ENCODE results near the gene CTIF. TPM values are rescaled to one million over a fixed set of nuclear protein-coding genes. Genes with fewer than 3 reads are reported as not detected.

The CTIF gene
- total RNA-seq, 1 donor from 2014 or later, result 67.9 TPM

DNA sequence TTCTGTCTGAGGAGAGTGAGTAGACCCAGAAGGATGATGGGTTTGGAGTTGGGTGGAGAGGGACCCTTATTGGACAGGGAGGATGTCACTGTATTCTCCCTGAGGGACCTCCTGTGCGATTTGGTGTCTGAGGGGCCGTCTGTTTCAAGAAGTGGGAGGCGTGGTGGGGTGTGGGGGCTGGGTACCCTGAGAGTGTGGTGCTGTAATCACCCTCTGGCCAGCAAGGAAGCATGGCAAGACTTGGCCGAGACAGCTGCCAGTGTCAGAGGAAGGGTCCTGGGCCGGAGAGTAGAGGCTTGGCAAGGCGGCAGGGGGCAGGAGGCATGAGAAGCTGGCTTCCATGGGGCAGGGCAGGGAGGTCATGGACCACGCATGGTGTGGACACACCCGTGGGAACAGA, 43.1 kb downstream of the CTIF start:
- H3K4me1 Mint-ChIP-seq, result peaks cover 22% of the 10 kb centered on the region
- no peak for DNase-seq (ENCODE audit: low spot score in 2 of 2, unreplicated experiment in 2 of 2)

DNA sequence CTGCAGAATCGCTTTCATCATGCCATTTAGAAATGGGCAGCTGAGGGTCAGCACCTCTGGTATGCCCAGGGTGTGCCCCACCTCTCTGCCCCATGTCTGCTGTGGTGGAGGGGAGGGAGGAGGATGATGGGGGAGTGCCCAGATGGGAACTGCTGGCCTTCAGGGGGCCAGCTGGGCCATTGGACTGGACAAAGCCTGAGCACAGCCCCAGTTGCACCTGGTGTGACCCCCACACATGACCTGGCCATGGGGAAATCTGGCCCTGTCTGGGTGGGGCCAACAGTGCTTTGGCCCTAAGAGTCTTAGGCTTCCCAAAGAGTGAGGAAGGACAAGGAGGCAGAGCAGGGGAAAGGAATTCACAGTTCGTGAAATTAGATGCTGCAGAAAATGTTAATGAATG, 44.1 kb downstream of the CTIF start:
- TF ChIP-seq, protein P1, sequence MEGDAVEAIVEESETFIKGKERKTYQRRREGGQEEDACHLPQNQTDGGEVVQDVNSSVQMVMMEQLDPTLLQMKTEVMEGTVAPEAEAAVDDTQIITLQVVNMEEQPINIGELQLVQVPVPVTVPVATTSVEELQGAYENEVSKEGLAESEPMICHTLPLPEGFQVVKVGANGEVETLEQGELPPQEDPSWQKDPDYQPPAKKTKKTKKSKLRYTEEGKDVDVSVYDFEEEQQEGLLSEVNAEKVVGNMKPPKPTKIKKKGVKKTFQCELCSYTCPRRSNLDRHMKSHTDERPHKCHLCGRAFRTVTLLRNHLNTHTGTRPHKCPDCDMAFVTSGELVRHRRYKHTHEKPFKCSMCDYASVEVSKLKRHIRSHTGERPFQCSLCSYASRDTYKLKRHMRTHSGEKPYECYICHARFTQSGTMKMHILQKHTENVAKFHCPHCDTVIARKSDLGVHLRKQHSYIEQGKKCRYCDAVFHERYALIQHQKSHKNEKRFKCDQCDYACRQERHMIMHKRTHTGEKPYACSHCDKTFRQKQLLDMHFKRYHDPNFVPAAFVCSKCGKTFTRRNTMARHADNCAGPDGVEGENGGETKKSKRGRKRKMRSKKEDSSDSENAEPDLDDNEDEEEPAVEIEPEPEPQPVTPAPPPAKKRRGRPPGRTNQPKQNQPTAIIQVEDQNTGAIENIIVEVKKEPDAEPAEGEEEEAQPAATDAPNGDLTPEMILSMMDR (IDR thresholded peaks at IDR 0.05; ENCODE audit: unreplicated experiment), result no peak
- peaks cover 7% of the 10 kb centered on the region for H3K36me3 Mint-ChIP-seq
- H3K27me3 Mint-ChIP-seq (ENCODE audit: low read depth), result no peaks in the 10 kb centered on the region
- no peak overlapping the region for H3K27ac Mint-ChIP-seq
- H3K4me3 Mint-ChIP-seq, result no peak overlapping the region
- no peak for DNase-seq (ENCODE audit: low spot score in 2 of 2, unreplicated experiment in 2 of 2)
- H3K9me3 Mint-ChIP-seq, result peaks cover 7% of the 10 kb centered on the region
- peaks cover 22% of the 10 kb centered on the region for H3K4me1 Mint-ChIP-seq

More for the DNA sequence above, 43.1 kb downstream of the CTIF start:
- no peaks in the 10 kb centered on the region for H3K27me3 Mint-ChIP-seq (ENCODE audit: low read depth)
- H3K4me3 Mint-ChIP-seq, result no peak overlapping the region
- no peak overlapping the region for H3K27ac Mint-ChIP-seq
- TF ChIP-seq, protein P1 (IDR thresholded peaks at IDR 0.05; ENCODE audit: unreplicated experiment), result no peak
- H3K9me3 Mint-ChIP-seq, result peaks cover 8% of the 10 kb centered on the region
- peaks cover 10% of the 10 kb centered on the region for H3K36me3 Mint-ChIP-seq

DNA sequence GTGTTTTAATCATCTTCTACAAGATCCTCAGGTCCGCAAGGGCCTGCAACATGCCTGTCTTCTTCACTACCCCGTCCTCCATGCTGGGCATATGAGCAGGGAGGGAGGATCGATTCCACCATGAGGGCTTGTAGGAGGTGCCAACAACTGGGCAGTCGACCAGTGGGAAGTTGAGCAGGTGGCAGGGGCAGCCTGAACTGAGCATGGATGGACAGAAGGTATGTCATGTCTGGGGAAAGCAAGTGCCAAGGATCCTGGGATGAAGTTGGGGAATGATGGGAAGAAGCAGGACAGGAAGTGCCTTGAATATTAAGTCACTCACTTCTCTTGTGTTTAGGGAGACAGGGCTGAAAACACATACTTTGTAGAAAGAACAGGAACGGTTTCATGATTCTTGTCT, 44.7 kb downstream of the CTIF start:
- H3K27ac Mint-ChIP-seq, result no peak overlapping the region
- TF ChIP-seq, protein P1 (IDR thresholded peaks at IDR 0.05; ENCODE audit: unreplicated experiment), result no peak
- H3K4me3 Mint-ChIP-seq, result no peak overlapping the region
- H3K9me3 Mint-ChIP-seq, result peaks cover 3% of the 10 kb centered on the region
- H3K4me1 Mint-ChIP-seq, result peaks cover 22% of the 10 kb centered on the region
- no peaks in the 10 kb centered on the region for H3K27me3 Mint-ChIP-seq (ENCODE audit: low read depth)
- DNase-seq (ENCODE audit: low spot score in 2 of 2, unreplicated experiment in 2 of 2), result no peak
- H3K36me3 Mint-ChIP-seq, result peaks cover 3% of the 10 kb centered on the region

DNA sequence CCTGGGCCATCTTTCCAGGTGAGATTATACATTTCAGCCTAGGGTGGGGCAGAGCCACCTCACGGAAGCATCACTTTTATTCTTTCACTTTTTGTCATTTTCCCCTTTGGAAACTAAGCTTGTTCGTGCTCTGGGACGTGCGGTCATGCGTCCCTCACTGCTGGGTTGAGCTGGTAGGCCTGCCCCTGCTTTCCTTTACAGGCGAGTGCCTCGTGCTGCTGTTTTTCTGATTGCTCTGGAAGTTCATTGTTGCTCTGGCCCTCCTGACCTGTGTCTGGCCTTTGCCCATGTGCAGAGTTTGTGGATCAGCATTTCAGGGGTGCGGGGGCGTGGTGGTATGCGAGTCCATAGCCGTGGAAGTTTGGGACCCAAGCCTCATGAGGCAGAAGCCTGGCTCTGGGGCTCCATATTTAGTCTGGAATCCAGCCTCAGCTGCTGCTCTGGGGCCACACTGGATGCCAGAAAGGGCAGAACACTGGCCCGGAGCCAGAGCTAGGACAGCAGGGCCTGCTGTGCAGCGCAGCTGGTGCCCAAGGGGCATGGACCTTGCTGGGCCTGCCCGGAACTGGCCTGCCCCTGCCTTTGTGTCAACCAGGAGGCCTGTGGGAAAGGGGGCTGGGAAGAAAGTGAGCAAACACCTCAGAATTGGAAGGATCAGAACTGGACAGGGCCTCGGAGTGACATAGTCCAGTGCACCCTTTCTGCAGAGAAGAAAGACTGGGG, 51.1 kb downstream of the CTIF start:
- no peak overlapping the region for H3K27ac Mint-ChIP-seq
- TF ChIP-seq, protein P1 (IDR thresholded peaks at IDR 0.05; ENCODE audit: unreplicated experiment), result no peak
- H3K9me3 Mint-ChIP-seq, result no peaks in the 10 kb centered on the region
- DNase-seq (ENCODE audit: low spot score in 2 of 2, unreplicated experiment in 2 of 2), result no peak
- H3K4me3 Mint-ChIP-seq, result no peak overlapping the region
- no peaks in the 10 kb centered on the region for H3K27me3 Mint-ChIP-seq (ENCODE audit: low read depth)
- peaks cover 11% of the 10 kb centered on the region for H3K4me1 Mint-ChIP-seq
- no peaks in the 10 kb centered on the region for H3K36me3 Mint-ChIP-seq

DNA sequence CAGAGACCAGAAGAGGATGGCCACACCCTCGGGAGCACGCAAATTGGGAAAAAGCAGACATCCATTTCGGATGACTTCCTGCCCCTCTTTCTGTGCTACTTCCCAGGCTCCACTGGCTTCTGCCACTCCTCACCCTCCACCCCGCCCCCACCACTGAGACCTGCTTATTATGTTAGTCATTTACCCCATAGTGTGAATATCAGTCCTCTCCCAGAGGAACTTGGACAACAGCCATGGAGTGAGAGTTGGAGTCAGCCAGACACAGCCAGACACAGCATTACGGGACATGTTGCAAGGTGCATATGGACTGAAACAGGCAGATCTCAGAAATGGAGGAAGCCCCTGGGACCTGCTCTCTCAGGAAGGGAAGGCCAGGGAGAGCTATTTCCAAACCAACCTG, 51.8 kb downstream of the CTIF start:
- TF ChIP-seq, protein P1 (IDR thresholded peaks at IDR 0.05; ENCODE audit: unreplicated experiment), result no peak
- Mint-ChIP-seq H3K4me1 (peaks cover 11% of the 10 kb centered on the region), H3K27ac (no peak overlapping the region), H3K9me3 (no peaks in the 10 kb centered on the region), H3K27me3 (ENCODE audit: low read depth) (no peaks in the 10 kb centered on the region), H3K4me3 (no peak overlapping the region), H3K36me3 (peaks cover 2% of the 10 kb centered on the region)
- DNase-seq (ENCODE audit: low spot score in 2 of 2, unreplicated experiment in 2 of 2), result no peak

Data from mesothelial cell of epicardium (in vitro differentiated cells).